Central memory CD8-positive, alpha-beta T cell (primary cell): Measurements from ENCODE around the gene ALX4.

Source experiments
- ATAC-seq: fragments of 150-1000 bp; cut with Tn5 transposase; replicated peaks from 2 replicates; pipeline ENCODE4 v1.10.0; 2022; ENCODE audit warnings: mild to moderate bottlenecking, moderate FRiP score, moderate number of reproducible peaks; ENCODE audit not compliant: poor library complexity, severe bottlenecking; ENCODE audit errors: extremely low read depth
- DNase-seq, 2 donors: peaks; one replicate each; pipeline ENCODE4 v3.0.0; 2021; ENCODE audit warnings: low spot score in 2 of 2
- H3K27ac Mint-ChIP-seq: one replicate; pipeline ENCODE4 v1.8.0; 2022; ENCODE audit warnings: low read depth, mild to moderate bottlenecking, moderate library complexity, mixed read lengths
- H3K27me3 Mint-ChIP-seq: one replicate; pipeline ENCODE4 v1.8.0; 2022; ENCODE audit warnings: mixed read lengths
- H3K36me3 Mint-ChIP-seq: one replicate; pipeline ENCODE4 v1.8.0; 2022; ENCODE audit warnings: mild to moderate bottlenecking, moderate library complexity, mixed read lengths; ENCODE audit not compliant: insufficient read depth
- H3K4me1 Mint-ChIP-seq: one replicate; pipeline ENCODE4 v1.8.0; 2022; ENCODE audit warnings: mixed read lengths
- H3K4me3 Mint-ChIP-seq: one replicate; pipeline ENCODE4 v1.8.0; 2022; ENCODE audit warnings: mild to moderate bottlenecking, moderate library complexity, mixed read lengths
- H3K9me3 Mint-ChIP-seq: one replicate; pipeline ENCODE4 v1.8.0; 2022; ENCODE audit warnings: mixed read lengths

Gene ALX4

GRCh38 chr11:44226945-44227344, 83.0 kb downstream of the ALX4 start:
- no peak overlapping the region for H3K4me3 Mint-ChIP-seq
- no peaks in the 10 kb centered on the region for H3K9me3 Mint-ChIP-seq
- no peak for ATAC-seq

DNA sequence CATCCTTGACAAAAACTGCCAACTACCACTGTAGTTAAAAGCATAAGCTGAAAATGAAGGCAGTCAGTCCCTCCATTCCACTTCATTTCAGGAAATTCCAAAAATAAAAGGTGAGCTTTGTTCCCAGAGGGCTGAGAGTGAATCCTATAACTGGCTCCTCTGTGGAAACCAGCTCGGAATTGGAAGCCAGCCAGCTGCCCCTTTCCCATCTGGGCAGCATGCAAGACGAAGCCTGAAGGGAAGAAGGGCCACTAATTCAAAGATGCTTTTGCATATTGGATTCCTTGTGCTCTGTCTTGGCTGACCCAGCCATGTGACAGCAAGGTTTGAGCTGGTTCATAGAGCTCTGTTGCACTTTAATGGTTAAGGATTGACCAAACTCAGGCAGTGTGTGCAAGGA, 83.4 kb downstream of the ALX4 start:
- Mint-ChIP-seq H3K4me3 (no peak overlapping the region), H3K27me3 (no peaks in the 10 kb centered on the region), H3K9me3 (no peaks in the 10 kb centered on the region), H3K27ac (no peak overlapping the region), H3K36me3 (peaks cover 1% of the 10 kb centered on the region), H3K4me1 (peaks cover 17% of the 10 kb centered on the region)
- DNase-seq (no peak), ATAC-seq (no peak)

More at GRCh38 chr11:44226945-44227344, 83.0 kb downstream of the ALX4 start:
- Mint-ChIP-seq H3K4me1 (peaks cover 17% of the 10 kb centered on the region), H3K27ac (no peak overlapping the region), H3K36me3 (peaks cover 1% of the 10 kb centered on the region), H3K27me3 (no peaks in the 10 kb centered on the region)
- no peak for DNase-seq

DNA sequence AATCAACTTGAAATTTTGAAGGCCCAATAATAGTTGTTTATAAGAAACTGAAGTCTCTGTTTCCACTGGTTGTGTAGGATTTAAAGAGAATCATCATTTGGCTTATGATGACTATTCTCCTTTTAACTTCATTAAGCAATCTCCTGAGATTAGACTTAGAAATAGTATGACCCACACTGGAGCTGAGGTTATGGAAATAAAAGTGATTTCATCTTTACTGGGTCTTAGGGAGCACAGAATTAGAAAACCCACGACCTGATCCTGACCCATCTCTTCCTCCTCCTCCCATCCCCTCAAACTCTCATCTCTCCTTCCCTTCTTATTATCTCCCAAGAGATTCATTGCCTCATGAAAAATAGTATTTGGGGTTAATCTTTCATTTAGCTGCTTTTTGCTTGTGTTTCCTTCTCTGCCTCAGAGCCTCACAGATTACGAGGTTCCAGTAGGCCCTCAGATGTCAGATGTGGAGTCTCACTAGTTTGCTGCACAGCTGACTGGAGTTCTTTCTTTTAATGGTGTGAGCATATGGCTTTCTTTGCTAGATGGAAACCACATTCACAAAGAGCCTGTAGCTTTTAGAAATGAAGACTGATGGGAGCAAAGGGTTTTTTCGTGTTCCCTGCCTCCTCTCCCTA, 85.0 kb downstream of the ALX4 start:
- no peaks in the 10 kb centered on the region for H3K36me3 Mint-ChIP-seq
- H3K27ac Mint-ChIP-seq = no peak overlapping the region
- H3K4me3 Mint-ChIP-seq = no peak overlapping the region
- H3K27me3 Mint-ChIP-seq = no peaks in the 10 kb centered on the region
- DNase-seq = no peak
- no peaks in the 10 kb centered on the region for H3K9me3 Mint-ChIP-seq
- H3K4me1 Mint-ChIP-seq = peaks cover 17% of the 10 kb centered on the region
- no peak for ATAC-seq

DNA sequence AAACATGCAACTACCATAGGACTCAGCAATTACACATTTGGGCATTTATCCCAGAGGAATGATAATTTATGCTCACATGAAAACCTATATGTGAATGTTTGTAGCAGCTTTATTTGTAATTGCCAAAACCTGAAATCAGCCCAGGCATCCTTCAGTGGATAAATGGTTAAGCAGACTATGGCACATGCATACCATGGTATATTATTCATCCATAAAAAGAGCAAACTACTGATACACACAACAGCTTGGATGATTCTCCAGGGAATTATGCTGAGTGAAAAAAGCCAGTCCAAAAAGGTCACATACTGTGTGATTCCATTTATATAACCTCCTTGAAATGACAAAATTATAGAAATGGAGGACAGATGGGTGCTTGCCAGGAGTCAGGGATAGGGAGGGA, 86.7 kb downstream of the ALX4 start:
- DNase-seq = no peak

GRCh38 chr11:44221992-44222391, 87.9 kb downstream of the ALX4 start:
- DNase-seq (no peak), ATAC-seq (no peak)
- Mint-ChIP-seq H3K36me3 (no peaks in the 10 kb centered on the region), H3K9me3 (no peaks in the 10 kb centered on the region), H3K4me1 (peaks cover 11% of the 10 kb centered on the region), H3K27ac (no peak overlapping the region), H3K27me3 (no peaks in the 10 kb centered on the region), H3K4me3 (no peak overlapping the region)

More for the DNA sequence above, 86.7 kb downstream of the ALX4 start:
- no peaks in the 10 kb centered on the region for H3K9me3 Mint-ChIP-seq
- H3K4me3 Mint-ChIP-seq = no peak overlapping the region
- H3K4me1 Mint-ChIP-seq = peaks cover 17% of the 10 kb centered on the region
- H3K27me3 Mint-ChIP-seq = no peaks in the 10 kb centered on the region
- H3K36me3 Mint-ChIP-seq = no peaks in the 10 kb centered on the region
- no peak overlapping the region for H3K27ac Mint-ChIP-seq
- ATAC-seq = no peak

- H3K9me3 Mint-ChIP-seq = no peaks in the 10 kb centered on the region
- no peaks in the 10 kb centered on the region for H3K27me3 Mint-ChIP-seq
- H3K4me3 Mint-ChIP-seq = no peak overlapping the region
- peaks cover 2% of the 10 kb centered on the region for H3K36me3 Mint-ChIP-seq
- peaks cover 7% of the 10 kb centered on the region for H3K4me1 Mint-ChIP-seq
- no peak for ATAC-seq
- H3K27ac Mint-ChIP-seq = no peak overlapping the region
- DNase-seq = no peak
Observed at GRCh38 chr11:44221456-44221855, 88.5 kb downstream of the ALX4 start.

GRCh38 chr11:44219830-44220796, 89.8 kb downstream of the ALX4 start:
- Mint-ChIP-seq H3K9me3 (no peaks in the 10 kb centered on the region), H3K27me3 (no peaks in the 10 kb centered on the region), H3K27ac (no peak overlapping the region), H3K4me3 (no peak overlapping the region), H3K36me3 (peaks cover 7% of the 10 kb centered on the region), H3K4me1 (peaks cover 5% of the 10 kb centered on the region)
- no peak for ATAC-seq
- no peak for DNase-seq

GRCh38 chr11:44217432-44217831, 92.5 kb downstream of the ALX4 start:
- no peaks in the 10 kb centered on the region for H3K9me3 Mint-ChIP-seq
- no peak overlapping the region for H3K27ac Mint-ChIP-seq
- no peak overlapping the region for H3K4me3 Mint-ChIP-seq
- ATAC-seq (no peak), DNase-seq (no peak)
- no peaks in the 10 kb centered on the region for H3K27me3 Mint-ChIP-seq
- no peaks in the 10 kb centered on the region for H3K4me1 Mint-ChIP-seq
- peaks cover 9% of the 10 kb centered on the region for H3K36me3 Mint-ChIP-seq

GRCh38 chr11:44213148-44213547, 96.8 kb downstream of the ALX4 start:
- Mint-ChIP-seq H3K27me3 (no peaks in the 10 kb centered on the region), H3K36me3 (peaks cover 9% of the 10 kb centered on the region), H3K9me3 (peaks cover 6% of the 10 kb centered on the region), H3K4me1 (no peaks in the 10 kb centered on the region), H3K4me3 (no peak overlapping the region), H3K27ac (no peak overlapping the region)
- DNase-seq (no peak), ATAC-seq (no peak)

DNA sequence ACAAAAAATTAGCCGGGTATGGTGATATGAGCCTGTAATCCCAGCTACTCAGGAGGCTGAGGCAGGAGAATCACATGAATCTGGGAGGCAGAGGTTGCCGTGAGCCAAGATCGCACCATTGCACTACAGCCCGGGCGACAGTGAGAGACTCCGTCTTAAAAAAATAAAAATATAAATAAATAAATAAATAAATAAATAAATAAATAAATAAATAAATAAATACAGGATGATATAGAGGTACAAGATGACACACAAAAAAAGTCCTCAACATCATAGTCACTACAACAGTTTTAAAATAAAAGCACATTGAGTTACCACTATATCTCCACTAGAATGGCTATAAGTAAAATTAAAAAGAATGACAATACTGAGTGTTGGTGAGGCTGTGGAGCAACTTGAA, 97.8 kb downstream of the ALX4 start:
- H3K4me3 Mint-ChIP-seq = no peak overlapping the region
- H3K36me3 Mint-ChIP-seq = peaks cover 11% of the 10 kb centered on the region
- H3K27me3 Mint-ChIP-seq = no peaks in the 10 kb centered on the region
- no peak overlapping the region for H3K27ac Mint-ChIP-seq
- DNase-seq (no peak), ATAC-seq (no peak)
- H3K9me3 Mint-ChIP-seq = peaks cover 6% of the 10 kb centered on the region
- no peaks in the 10 kb centered on the region for H3K4me1 Mint-ChIP-seq
